Right ventricle myocardium superior (tissue), 1 donor: ENCODE results near the gene SLC41A1. TPM values are rescaled to one million over a fixed set of nuclear protein-coding genes. Genes with fewer than 3 reads are reported as not detected.

Source experiments
- ATAC-seq: fragments of 200-7000 bp; cut with Tn5 transposase; one replicate; pipeline ENCODE4 v1.9.1; 2020; ENCODE audit warnings: mild to moderate bottlenecking; ENCODE audit not compliant: poor library complexity
- DNase-seq: peaks from one replicate; pipeline ENCODE4 v3.0.0-alpha.2; 2020
- intact Hi-C: fragments of 100-400 bp; cut with DNase I; formaldehyde crosslinking; loops from one replicate; pipeline ENCODE4 v1.11.2; 2022
- total RNA-seq: library from RNA; stranded (reverse); fragmentation: NEBNext Ultra II Directional; extraction: Animal tissue kit (Norgen Biotek cat#: 25700); gene quantifications from one replicate; pipeline ENCODE4 v1.2.1, GENCODE V29; 2021
- donor health status: DM: no; HTN: yes; CAD: no; lungs with severe emphysema.

SLC41A1 gene
- total RNA-seq, 1 donor from 2014 or later: 465 TPM

GRCh38 chr1:205772607-205773032, 40.4 kb downstream of the SLC41A1 start:
- no peak for ATAC-seq
- intact Hi-C loops: no loop called here

DNA sequence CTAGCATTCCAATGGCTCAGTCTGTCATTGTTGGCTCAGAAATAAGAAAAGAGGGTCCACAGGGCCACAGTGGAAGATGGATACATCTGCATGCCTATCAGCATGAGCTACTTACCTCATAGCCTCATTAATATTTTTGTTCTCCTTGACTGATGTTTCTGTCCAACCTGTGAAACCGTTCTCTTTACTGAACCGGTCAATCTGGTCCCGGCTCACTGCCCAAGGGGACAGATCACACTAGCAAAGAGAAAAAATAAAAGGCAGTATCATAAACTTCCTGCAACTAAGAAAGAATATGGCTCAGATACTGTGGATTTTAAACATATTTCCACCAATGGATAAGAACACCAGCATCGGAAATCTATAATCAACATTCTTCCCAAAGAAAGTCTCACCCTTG, 42.4 kb downstream of the SLC41A1 start:
- no peak for ATAC-seq
- intact Hi-C loops: no loop called here
- DNase-seq: no peak

More at GRCh38 chr1:205772607-205773032, 40.4 kb downstream of the SLC41A1 start:
- no peak for DNase-seq

- no peak for DNase-seq
- intact Hi-C loops: no loop called here
- no peak for ATAC-seq
These were observed 43.2 kb downstream of the SLC41A1 start for GRCh38 chr1:205769641-205770365.

- ATAC-seq (no peak), DNase-seq (no peak)
- intact Hi-C loops: no loop called here
These were observed 45.8 kb downstream of the SLC41A1 start for GRCh38 chr1:205767248-205767647.

GRCh38 chr1:205766570-205766969, 46.4 kb downstream of the SLC41A1 start:
- intact Hi-C loops: no loop called here
- ATAC-seq: no peak

DNA sequence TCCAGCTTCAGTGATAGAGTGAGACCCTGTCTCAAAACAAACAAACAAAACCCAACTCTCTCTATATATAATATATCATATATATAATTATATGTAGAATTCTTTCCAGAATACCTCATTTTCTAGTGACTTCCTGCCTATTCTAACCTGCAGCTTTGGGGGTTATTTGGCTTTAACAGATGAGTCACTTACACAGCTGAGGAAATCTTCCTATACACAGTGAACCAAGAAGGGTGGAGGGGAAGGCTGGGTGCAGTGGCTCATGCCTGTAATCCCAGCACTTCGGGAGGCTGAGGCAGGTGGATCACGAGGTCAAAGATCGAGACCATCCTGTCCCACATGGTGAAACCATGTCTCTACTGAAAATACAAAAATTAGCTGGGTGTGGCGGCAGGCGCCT, 47.0 kb downstream of the SLC41A1 start:
- DNase-seq (no peak), ATAC-seq (no peak)
- intact Hi-C loops: no loop called here

More at GRCh38 chr1:205766570-205766969, 46.4 kb downstream of the SLC41A1 start:
- no peak for DNase-seq

DNA sequence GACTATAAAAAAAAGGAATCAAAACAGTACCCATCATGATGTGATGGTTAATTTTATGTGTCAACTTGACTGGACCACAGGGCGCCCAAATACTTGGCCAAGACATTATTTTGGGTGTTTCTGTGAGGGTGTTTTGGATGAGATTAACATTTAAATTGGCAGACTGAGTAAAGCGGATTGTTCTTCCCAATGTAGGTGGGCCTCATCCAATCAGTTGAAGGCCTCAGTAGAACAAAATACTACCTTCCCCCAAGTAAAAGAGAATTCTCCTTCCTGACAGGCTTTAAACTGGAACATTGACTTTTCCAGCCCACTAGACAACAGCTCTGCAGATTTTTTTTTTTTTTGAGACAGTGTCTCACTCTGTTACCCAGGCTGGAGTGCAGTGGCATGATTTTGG, 48.4 kb downstream of the SLC41A1 start:
- intact Hi-C loops: no loop called here
- no peak for DNase-seq
- ATAC-seq: no peak

DNA sequence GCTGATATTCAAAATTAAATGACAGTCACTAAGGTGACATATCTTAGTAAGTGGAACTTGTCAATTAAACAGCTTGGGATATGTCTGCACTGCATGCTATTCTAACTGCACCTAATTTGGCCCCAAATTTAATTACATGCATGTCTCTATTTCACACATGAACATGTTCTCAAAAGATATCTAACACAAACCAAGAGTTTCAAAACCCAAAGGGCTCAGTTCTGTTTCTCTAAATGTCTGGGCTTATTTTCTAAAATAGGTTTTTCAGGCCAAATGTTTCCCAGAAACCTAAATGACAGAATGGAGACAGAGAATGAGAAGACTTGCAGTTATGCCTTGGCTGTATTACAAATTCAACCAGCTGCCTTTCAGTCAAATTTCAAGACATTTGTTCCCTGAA, 49.0 kb downstream of the SLC41A1 start:
- ATAC-seq (no peak), DNase-seq (no peak)
- intact Hi-C loops: no loop called here

DNA sequence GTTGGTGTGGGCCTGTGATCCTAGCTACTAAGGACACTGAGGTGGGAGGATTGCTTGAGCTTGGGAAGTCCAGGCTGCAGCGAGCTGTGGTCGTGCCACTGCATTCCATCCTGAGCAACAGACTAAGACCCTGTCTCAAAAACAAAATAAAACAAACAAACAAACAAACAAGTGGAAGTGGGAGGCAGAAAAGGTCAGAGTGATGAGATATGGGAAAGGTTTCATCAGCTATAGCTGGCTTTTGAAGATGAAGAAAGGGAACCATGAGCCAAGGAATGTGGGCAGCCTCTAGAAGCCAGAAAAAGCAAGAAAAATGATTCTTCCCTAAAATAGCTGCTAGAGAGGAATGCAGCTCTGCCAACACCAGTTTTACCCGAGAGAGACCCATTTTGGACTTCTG, 52.4 kb downstream of the SLC41A1 start:
- no peak for DNase-seq
- intact Hi-C loops: no loop called here
- no peak for ATAC-seq

- intact Hi-C loops: no loop called here
- DNase-seq (no peak), ATAC-seq (no peak)
These were observed 56.4 kb downstream of the SLC41A1 start for GRCh38 chr1:205756552-205756951.

DNA sequence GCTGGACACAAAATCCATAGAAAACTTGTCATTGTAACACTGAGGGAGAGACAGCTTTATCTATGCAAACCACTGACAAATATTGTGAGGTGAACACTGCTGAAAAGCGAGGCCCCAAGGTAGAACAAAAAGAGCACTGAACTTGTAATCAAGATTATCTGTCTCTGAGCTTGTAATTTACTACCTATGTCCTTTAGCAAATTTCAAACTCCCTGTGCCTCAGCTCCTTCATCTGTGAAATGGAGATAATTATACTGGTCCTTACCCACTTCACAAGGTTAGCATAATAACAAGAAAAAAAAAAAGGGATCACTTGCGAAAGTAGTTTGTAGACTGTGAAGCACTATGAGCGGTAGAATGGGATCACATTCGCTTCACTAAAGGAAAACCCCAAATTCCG, 58.1 kb downstream of the SLC41A1 start:
- ATAC-seq (no peak), DNase-seq (no peak)
- intact Hi-C loops: no loop called here

GRCh38 chr1:205751036-205751651, 61.9 kb downstream of the SLC41A1 start:
- ATAC-seq (no peak), DNase-seq (no peak)
- intact Hi-C loops: no loop called here

GRCh38 chr1:205750138-205751035, 62.6 kb downstream of the SLC41A1 start, which contains the start of gene NUCKS1:
TSS of gene NUCKS1 (minus strand) at chr1:205750182. CDS start at chr1:205749973, 209 bp downstream.
- ATAC-seq (peak; percentile 85), DNase-seq (peak; percentile 98)
- intact Hi-C loops: no loop called here

- DNase-seq (peak; percentile 96), ATAC-seq (peak; percentile 91)
- intact Hi-C loops: no loop called here
These were observed 63.5 kb downstream of the SLC41A1 start for GRCh38 chr1:205749234-205750137.

GRCh38 chr1:205748403-205749233, 64.4 kb downstream of the SLC41A1 start:
- ATAC-seq (peak; percentile 56), DNase-seq (no peak)
- intact Hi-C loops: no loop called here

DNA sequence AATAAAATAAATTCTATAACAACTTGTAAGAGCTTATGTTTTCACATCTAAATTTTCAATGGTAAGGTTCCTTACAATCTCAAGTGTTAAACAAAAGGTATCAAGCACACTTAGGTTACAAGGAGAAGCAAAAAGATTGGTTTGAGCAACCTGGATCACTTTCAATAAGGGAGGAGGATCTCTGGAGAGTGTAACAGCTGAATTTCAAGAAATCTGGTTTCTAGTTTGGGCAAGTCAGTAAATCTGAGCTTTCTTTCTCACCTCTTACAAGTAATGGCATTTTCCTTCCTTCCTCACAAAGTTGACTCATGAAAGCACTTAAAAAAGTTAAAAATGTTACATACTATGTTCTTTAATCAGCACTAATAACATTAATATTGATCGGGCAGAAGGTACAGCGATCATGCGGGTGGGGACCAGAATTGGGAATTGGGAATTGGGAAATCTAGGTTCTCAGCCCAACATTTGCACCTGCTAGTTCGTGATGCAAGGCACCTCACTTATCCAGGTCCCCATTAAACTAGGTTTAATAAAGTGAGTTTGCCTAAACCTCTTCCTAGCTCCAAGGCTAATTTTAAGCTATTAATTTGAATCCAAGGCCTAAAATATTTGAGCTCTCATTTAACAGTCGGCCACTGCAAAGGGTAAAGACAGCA, 66.1 kb downstream of the SLC41A1 start:
- intact Hi-C loops: no loop called here
- no peak for ATAC-seq
- no peak for DNase-seq

- ATAC-seq: no peak
- DNase-seq: no peak
- intact Hi-C loops: no loop called here
These were observed 68.6 kb downstream of the SLC41A1 start for GRCh38 chr1:205744403-205744802.
